ENCODE data around the gene CMTR1.
"Not testable (repeated sequence)": the region's sequence is repeated elsewhere in the genome, so short reads cannot be mapped to it uniquely, and the experiment has no call there.

DNA sequence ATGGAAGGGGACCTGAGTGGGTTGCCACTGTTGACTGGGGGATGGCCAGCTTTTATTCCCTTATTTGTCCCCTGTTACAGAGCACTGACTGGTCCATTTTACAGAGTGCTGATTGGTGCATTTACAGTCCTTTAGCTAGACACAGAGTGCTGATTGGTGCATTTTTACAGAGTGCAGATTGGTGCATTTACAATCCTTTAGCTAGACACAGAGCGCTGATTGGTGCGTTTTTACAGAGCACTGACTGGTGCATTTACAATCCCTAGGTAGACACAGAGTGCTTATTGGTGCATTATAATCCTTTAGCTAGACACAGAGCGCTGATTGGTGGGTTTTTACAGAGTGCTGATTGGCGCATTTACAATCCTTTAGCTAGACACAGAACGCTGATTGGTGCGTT is 67.9 kb downstream of the CMTR1 start:
- TF ChIP-seq, protein P1, sequence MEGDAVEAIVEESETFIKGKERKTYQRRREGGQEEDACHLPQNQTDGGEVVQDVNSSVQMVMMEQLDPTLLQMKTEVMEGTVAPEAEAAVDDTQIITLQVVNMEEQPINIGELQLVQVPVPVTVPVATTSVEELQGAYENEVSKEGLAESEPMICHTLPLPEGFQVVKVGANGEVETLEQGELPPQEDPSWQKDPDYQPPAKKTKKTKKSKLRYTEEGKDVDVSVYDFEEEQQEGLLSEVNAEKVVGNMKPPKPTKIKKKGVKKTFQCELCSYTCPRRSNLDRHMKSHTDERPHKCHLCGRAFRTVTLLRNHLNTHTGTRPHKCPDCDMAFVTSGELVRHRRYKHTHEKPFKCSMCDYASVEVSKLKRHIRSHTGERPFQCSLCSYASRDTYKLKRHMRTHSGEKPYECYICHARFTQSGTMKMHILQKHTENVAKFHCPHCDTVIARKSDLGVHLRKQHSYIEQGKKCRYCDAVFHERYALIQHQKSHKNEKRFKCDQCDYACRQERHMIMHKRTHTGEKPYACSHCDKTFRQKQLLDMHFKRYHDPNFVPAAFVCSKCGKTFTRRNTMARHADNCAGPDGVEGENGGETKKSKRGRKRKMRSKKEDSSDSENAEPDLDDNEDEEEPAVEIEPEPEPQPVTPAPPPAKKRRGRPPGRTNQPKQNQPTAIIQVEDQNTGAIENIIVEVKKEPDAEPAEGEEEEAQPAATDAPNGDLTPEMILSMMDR (IDR thresholded peaks at IDR 0.05; ENCODE audit: low read depth, low read length): not testable (repeated sequence)
- TF ChIP-seq, protein P2, sequence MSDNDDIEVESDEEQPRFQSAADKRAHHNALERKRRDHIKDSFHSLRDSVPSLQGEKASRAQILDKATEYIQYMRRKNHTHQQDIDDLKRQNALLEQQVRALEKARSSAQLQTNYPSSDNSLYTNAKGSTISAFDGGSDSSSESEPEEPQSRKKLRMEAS (IDR thresholded peaks at IDR 0.05; ENCODE audit: low read depth, low read length): not testable (repeated sequence)
